T-cell (primary cell): Measurements from ENCODE around the gene ABCC11. TPM values are rescaled to one million over a fixed set of nuclear protein-coding genes. Genes with fewer than 3 reads are reported as not detected.
"Not testable (repeated sequence)": the region's sequence is repeated elsewhere in the genome, so short reads cannot be mapped to it uniquely, and the experiment has no call there.

ENCODE experiments used
- ATAC-seq, 4 experiments: fragments of 200-7000 bp in 3 of 4; fragments of 150-1000 bp in 1 of 4; cut with Tn5 transposase; replicated peaks in 1 of 4; 1 replicate in 3 of 4; 2 replicates in 1 of 4; pipeline ENCODE4 v1.10.0; 2021; ENCODE audit warnings: moderate library complexity in 3 of 4, mild to moderate bottlenecking in 2 of 4, moderate number of reproducible peaks in 1 of 4
- CTCF ChIA-PET, 2 donors: fragments of 300-600 bp; sonication (Branson Sonifier 250); formaldehyde crosslinking; loops; one replicate each; lab custom pipeline; 2022; ENCODE audit warnings: antibody characterized with exemption in 2 of 2; lab: Charles Lee
- POLR2A ChIA-PET, 2 donors: fragments of 300-600 bp; sonication (Branson Sonifier 250); formaldehyde crosslinking; loops; one replicate each; lab custom pipeline; 2022; ENCODE audit warnings: antibody characterized with exemption in 2 of 2; lab: Charles Lee
- DNase-seq, 35 experiments: peaks; one replicate each; pipeline versions ENCODE4 v3.0.0 to v3.0.0-alpha.2; 2013 to 2023
- H3K27ac ChIP-seq: one replicate; pipeline ENCODE4 v1.5.1; 2013; ENCODE audit warnings: low read length
- H3K27me3 ChIP-seq, 2 experiments: replicated peaks in 1 of 2; 1 replicate in 1 of 2; 2 replicates in 1 of 2; pipeline versions ENCODE4 v1.6.1 to v1.7.0; 2013; ENCODE audit warnings: low read length in 1 of 2, mixed read lengths in 1 of 2; ENCODE audit not compliant: control insufficient read depth in 2 of 2, insufficient read depth in 2 of 2; ENCODE audit errors: extremely low read depth in 1 of 2
- H3K36me3 ChIP-seq, 2 donors: 1 replicate in 1 of 2; 2 replicates in 1 of 2; pipeline versions ENCODE4 v1.6.1 to v1.7.0; 2013; ENCODE audit warnings: low read length in 1 of 2; ENCODE audit not compliant: control insufficient read depth in 2 of 2, insufficient read depth in 1 of 2; ENCODE audit errors: extremely low read depth in 1 of 2
- H3K4me1 ChIP-seq, 2 experiments: 1 replicate in 1 of 2; 2 replicates in 1 of 2; pipeline versions ENCODE4 v1.6.1 to v1.7.0; 2013; ENCODE audit warnings: low read length in 2 of 2, mixed read lengths in 1 of 2; ENCODE audit not compliant: insufficient read depth in 2 of 2, control insufficient read depth in 1 of 2; ENCODE audit errors: extremely low read depth in 1 of 2
- H3K4me3 ChIP-seq, 2 donors: 1 replicate in 1 of 2; 2 replicates in 1 of 2; pipeline versions ENCODE4 v1.5.1 to v1.7.0; 2013; ENCODE audit warnings: mild to moderate bottlenecking in 2 of 2, low read length in 1 of 2, moderate library complexity in 1 of 2; ENCODE audit not compliant: control insufficient read depth in 1 of 2; ENCODE audit errors: extremely low read depth in 1 of 2
- H3K9me3 ChIP-seq: 2 replicates; pipeline ENCODE4 v1.7.0; 2013
- H3K27ac Mint-ChIP-seq, 2 donors: one replicate each; pipeline ENCODE4 v1.8.0; 2020 to 2021; ENCODE audit warnings: mild to moderate bottlenecking in 2 of 2, mixed read lengths in 2 of 2
- H3K27me3 Mint-ChIP-seq, 2 donors: one replicate each; pipeline ENCODE4 v1.8.0; 2021 to 2022; ENCODE audit warnings: mixed read lengths in 2 of 2
- H3K36me3 Mint-ChIP-seq: one replicate; pipeline ENCODE4 v1.8.0; 2021; ENCODE audit warnings: mixed read lengths
- H3K4me1 Mint-ChIP-seq, 3 donors: one replicate each; pipeline ENCODE4 v1.8.0; 2020 to 2022; ENCODE audit warnings: mixed read lengths in 3 of 3, mild to moderate bottlenecking in 1 of 3
- H3K4me3 Mint-ChIP-seq, 3 donors: one replicate each; pipeline ENCODE4 v1.8.0; 2020 to 2022; ENCODE audit warnings: mild to moderate bottlenecking in 3 of 3, mixed read lengths in 3 of 3, moderate library complexity in 3 of 3
- H3K9me3 Mint-ChIP-seq, 3 donors: one replicate each; pipeline ENCODE4 v1.8.0; 2020 to 2022; ENCODE audit warnings: mixed read lengths in 3 of 3
- WGBS: methylation state at CpG from one replicate; pipeline ENCODE4 v1.1.5; 2013; ENCODE audit warnings: missing lambda C conversion rate; ENCODE audit not compliant: insufficient coverage; 5-methylcytosine and 5-hydroxymethylcytosine counted together
- total RNA-seq, 35 experiments: library from RNA in 6 of 35; stranded (reverse) in 6 of 35; fragments of 120-200 nt in 1 of 35; gene quantifications; one replicate each; pipeline versions ENCODE4 v1.2.1 to v1.2.4 and lab custom pipeline; 2013 to 2026

Gene ABCC11
- total RNA-seq, 5 donors from 2014 or later (not counting 1 experiment from before 2014, with no cell fraction given) = 0.07 to 0.29 (median 0.25) TPM; not detected in 2

GRCh38 chr16:48244080-48244862, 3.1 kb downstream of the ABCC11 start, which contains the start of gene LONP2:
Gene LONP2, plus strand, starts transcription at chr16:48244300. Its CDS starts 89 bp downstream, at chr16:48244389.
- Histone ChIP-seq H3K27ac (peak within 1 kb of the TSS; percentile 80), H3K36me3 (no peaks in the 10 kb centered on the region), H3K27me3 (no peaks in the 10 kb centered on the region), H3K4me3 (peak within 1 kb of the TSS; percentile 77 to 94), H3K9me3 (no peaks in the 10 kb centered on the region), H3K4me1 (peaks cover 25 to 29% of the 10 kb centered on the region in 2 experiments)
- ChIA-PET CTCF (no interaction called here), POLR2A (interaction anchor here (0.5 to 0.8 kb wide), 4 partner anchors 10 to 664 kb away, joined by 3 to 7 read pairs (median 4); no protein-coding TSS in a partner anchor)
- H3K4me1 Mint-ChIP-seq = peaks cover 30 to 50% (median 49%) of the 10 kb centered on the region in 3 donors
- peak within 1 kb of the TSS; percentile 92 to 95 (median 94) for H3K4me3 Mint-ChIP-seq
- ATAC-seq (peak; percentile 95 to 98 (median 96)), DNase-seq (peak; percentile 80 to 94 (median 87))
- H3K27me3 Mint-ChIP-seq = no peaks in the 10 kb centered on the region
- peak within 1 kb of the TSS; percentile 82 to 92 for H3K27ac Mint-ChIP-seq
- WGBS = under 1% methylated on average over 63 of the region's 63 CpGs
- peaks cover 0 to 8% (median 3%) of the 10 kb centered on the region in 3 donors for H3K9me3 Mint-ChIP-seq
- no peaks in the 10 kb centered on the region for H3K36me3 Mint-ChIP-seq

GRCh38 chr16:48240147-48240546, 7.2 kb downstream of the ABCC11 start:
- H3K27ac ChIP-seq, H3K9me3 Mint-ChIP-seq, H3K27me3 Mint-ChIP-seq, H3K4me3 Mint-ChIP-seq, H3K27ac Mint-ChIP-seq, DNase-seq, ATAC-seq, H3K4me3 ChIP-seq, H3K27me3 ChIP-seq, H3K36me3 Mint-ChIP-seq, H3K36me3 ChIP-seq, H3K9me3 ChIP-seq: not testable (repeated sequence)
- no CpG with 5 or more reads among the region's 3 CpGs for WGBS
- ChIA-PET POLR2A (interaction anchor here in 1 of 2 donors (0.7 kb wide), 1 partner anchor 1277 kb away, joined by 9 read pairs; no protein-coding TSS in a partner anchor), CTCF (interaction anchor here in 1 of 2 donors (0.6 kb wide), 1 partner anchor 11 kb away, joined by 3 read pairs; no protein-coding TSS in a partner anchor)
- H3K4me1 Mint-ChIP-seq = peaks cover 6 to 12% (median 11%) of the 10 kb centered on the region in 3 donors
- peaks cover 4 to 11% of the 10 kb centered on the region in 2 experiments for H3K4me1 ChIP-seq

- POLR2A ChIA-PET = no interaction called here
- Mint-ChIP-seq H3K4me1 (no peaks in the 10 kb centered on the region), H3K9me3 (peaks cover 0 to 8% (median 3%) of the 10 kb centered on the region in 3 donors), H3K4me3 (no peak overlapping the region), H3K27ac (no peak overlapping the region), H3K36me3 (no peaks in the 10 kb centered on the region), H3K27me3 (no peaks in the 10 kb centered on the region)
- ATAC-seq = no peak
- Histone ChIP-seq H3K36me3 (no peaks in the 10 kb centered on the region), H3K4me1 (no peaks in the 10 kb centered on the region), H3K27me3 (peaks cover 0 to 3% of the 10 kb centered on the region in 2 experiments), H3K9me3 (no peaks in the 10 kb centered on the region), H3K27ac (no peak overlapping the region), H3K4me3 (no peak overlapping the region)
- no CpG with 5 or more reads among the region's 1 CpG for WGBS
- no peak for DNase-seq
- CTCF ChIA-PET = interaction anchor here in 1 of 2 donors (0.6 kb wide), 1 partner anchor 17 kb away, joined by 3 read pairs; no protein-coding TSS in a partner anchor
These were observed 11.1 kb downstream of the ABCC11 start for GRCh38 chr16:48236286-48236685.

DNA sequence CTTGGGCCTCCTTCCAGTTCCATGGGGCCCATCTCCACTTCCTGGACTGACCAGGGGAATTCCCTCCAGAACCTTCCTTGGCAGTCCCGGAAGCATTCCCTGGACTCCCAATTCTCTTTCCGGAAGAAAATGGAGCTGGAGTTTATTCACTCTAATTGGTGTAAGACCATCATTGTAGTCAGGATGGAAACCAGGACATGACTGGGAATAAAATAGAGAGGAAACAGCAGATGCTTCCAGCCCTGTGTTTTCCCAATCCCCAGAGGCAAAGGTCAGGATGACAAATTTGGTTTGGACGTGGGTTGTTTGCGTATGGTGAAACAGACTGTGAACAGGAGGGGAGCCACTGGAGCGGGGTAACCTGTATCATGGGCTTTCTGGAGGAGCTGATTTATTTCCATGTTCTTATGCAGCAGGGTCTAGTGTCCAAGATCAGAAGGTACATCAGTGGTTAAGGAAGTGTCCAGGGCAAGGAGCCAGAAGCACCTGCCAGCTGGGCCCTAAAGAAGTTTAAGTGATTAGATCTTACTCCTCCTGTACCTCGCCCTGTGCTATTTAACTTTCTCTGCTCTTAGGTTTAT, 11.7 kb downstream of the ABCC11 start:
- no peaks in the 10 kb centered on the region for H3K36me3 ChIP-seq
- Mint-ChIP-seq H3K36me3 (no peaks in the 10 kb centered on the region), H3K27me3 (no peaks in the 10 kb centered on the region), H3K9me3 (peaks cover 0 to 8% (median 3%) of the 10 kb centered on the region in 3 donors), H3K27ac (no peak overlapping the region), H3K4me3 (no peak overlapping the region), H3K4me1 (no peaks in the 10 kb centered on the region)
- 85% methylated on average over 3 of the region's 6 CpGs for WGBS
- H3K27ac ChIP-seq = no peak overlapping the region
- no peak for DNase-seq
- ChIA-PET POLR2A (no interaction called here), CTCF (interaction anchor here in 1 of 2 donors (0.6 kb wide), 1 partner anchor 18 kb away, joined by 3 read pairs; no protein-coding TSS in a partner anchor)
- H3K4me1 ChIP-seq = no peaks in the 10 kb centered on the region
- ATAC-seq = no peak
- H3K4me3 ChIP-seq = no peak overlapping the region
- no peaks in the 10 kb centered on the region for H3K9me3 ChIP-seq
- H3K27me3 ChIP-seq = peaks cover 0 to 3% of the 10 kb centered on the region in 2 experiments

GRCh38 chr16:48235058-48235555, 12.2 kb downstream of the ABCC11 start:
- no peak overlapping the region for H3K4me3 ChIP-seq
- H3K27ac ChIP-seq = no peak overlapping the region
- ChIA-PET POLR2A (no interaction called here), CTCF (no interaction called here)
- WGBS = 84% methylated on average over 5 of the region's 6 CpGs
- Mint-ChIP-seq H3K4me3 (no peak overlapping the region), H3K4me1 (no peaks in the 10 kb centered on the region), H3K27me3 (peaks cover 2 to 3% of the 10 kb centered on the region in 2 donors), H3K36me3 (no peaks in the 10 kb centered on the region), H3K27ac (no peak overlapping the region), H3K9me3 (peaks cover 0 to 7% (median 1%) of the 10 kb centered on the region in 3 donors)
- no peaks in the 10 kb centered on the region for H3K9me3 ChIP-seq
- DNase-seq = no peak
- no peaks in the 10 kb centered on the region for H3K36me3 ChIP-seq
- no peaks in the 10 kb centered on the region for H3K4me1 ChIP-seq
- peaks cover 0 to 3% of the 10 kb centered on the region in 2 experiments for H3K27me3 ChIP-seq
- no peak for ATAC-seq

DNA sequence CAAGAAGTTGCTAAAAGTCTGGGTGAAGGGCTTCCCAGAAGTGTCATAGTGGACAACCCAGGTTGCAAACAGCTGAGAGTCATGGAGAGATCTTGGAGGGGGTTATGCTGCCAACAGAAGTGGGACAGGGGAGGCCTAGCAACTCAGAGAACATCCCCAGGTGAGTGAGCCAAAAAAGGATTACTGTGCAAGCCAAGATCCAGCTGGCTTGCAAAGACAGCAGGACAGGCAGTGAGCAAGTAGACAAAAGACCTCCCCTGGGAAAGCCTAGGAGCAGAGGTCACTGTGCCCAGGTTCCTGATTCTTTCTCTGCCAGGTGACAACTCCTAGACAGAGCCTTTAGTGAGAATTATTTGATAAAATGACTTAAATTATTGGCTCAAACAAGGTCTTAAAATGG, 12.7 kb downstream of the ABCC11 start:
- DNase-seq (no peak), ATAC-seq (no peak)
- CTCF ChIA-PET = no interaction called here
- peaks cover 7% of the 10 kb centered on the region in 2 donors for H3K27me3 Mint-ChIP-seq
- Histone ChIP-seq H3K4me1 (no peaks in the 10 kb centered on the region), H3K27ac (no peak overlapping the region), H3K36me3 (no peaks in the 10 kb centered on the region), H3K27me3 (peaks cover 0 to 3% of the 10 kb centered on the region in 2 experiments), H3K4me3 (no peak overlapping the region), H3K9me3 (no peaks in the 10 kb centered on the region)
- H3K9me3 Mint-ChIP-seq = peaks cover 0 to 2% (median 0%) of the 10 kb centered on the region in 3 donors
- H3K4me3 Mint-ChIP-seq = no peak overlapping the region
- no peaks in the 10 kb centered on the region for H3K4me1 Mint-ChIP-seq
- POLR2A ChIA-PET = no interaction called here
- H3K36me3 Mint-ChIP-seq = no peaks in the 10 kb centered on the region
- no peak overlapping the region for H3K27ac Mint-ChIP-seq
